Stimulated activated CD8-positive, alpha-beta memory T cell treated with anti-CD3 and anti-CD28 coated beads, Interleukin-4, amount 100 ng/mL, for 48 hours (primary cell): Measurements from ENCODE around the gene ZNF512B.
"Not testable (repeated sequence)": the region's sequence is repeated elsewhere in the genome, so short reads cannot be mapped to it uniquely, and the experiment has no call there.

Source experiments
- DNase-seq: peaks from one replicate; pipeline ENCODE4 v3.0.0-alpha.2; 2020

ZNF512B gene

DNA sequence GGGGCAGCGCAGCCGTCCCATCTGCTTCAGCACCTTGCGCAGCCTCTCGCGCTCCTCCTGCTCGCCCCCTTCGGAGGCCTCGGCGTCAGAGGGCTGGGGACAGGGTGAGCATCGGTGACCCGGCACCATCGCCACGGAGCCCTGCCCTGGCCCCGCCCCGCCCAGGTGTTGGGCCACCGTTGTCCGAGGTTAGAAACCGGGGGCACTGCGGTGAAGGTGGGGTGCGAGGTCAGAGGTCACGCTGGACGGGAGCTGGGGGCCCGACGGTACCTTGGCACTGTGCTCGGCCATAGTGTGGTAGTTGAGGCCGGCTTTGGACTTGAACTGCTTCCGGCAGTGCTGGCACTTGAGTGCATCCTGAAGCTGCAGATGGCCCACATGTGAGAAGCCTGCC lies 6.4 kb downstream of the ZNF512B start:
- DNase-seq: no peak

DNA sequence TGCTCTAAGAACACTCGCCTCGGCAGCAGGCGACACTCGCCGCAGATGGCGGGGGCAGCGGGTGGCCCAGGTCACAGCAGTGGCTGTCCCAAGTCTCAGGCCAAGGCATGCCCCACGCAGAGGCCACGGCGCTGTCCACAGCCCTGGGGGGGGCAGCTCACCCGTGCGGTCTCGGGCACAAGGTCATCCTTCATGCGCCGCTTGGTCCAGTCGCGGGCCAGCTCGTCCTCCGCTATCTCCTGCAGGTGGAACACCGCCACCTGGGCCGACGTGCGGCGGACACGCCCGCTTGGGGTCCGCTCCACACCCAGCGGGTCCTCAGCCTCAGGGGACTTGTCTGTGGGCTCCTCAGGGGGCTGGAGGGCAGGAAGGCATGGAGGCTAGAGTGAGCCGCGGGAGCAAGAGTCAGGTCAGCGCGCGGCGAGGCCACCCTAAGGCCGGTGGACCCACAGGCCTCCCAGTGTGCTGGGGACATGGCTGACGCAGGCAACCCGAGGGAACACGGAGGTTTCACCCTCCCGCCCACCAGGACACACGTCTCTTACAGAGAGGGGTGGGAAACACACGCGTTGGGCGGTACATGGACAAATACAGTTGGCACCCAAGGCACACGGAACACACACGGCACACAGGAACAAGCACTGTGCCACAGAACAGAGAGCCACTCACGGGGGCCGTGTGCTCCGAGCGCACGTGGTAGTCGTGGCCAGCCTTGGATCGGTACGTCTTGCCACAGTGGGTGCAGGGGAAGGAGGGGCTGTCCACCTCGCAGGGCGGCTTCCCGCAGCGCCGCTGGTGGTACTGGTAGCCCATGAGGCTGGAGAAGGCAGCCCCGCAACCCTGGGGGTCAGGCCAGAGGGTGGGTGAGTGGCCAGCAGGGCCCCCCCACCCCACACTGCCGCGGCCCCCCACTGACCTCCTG lies 7.0 kb downstream of the ZNF512B start:
- no peak for DNase-seq

DNA sequence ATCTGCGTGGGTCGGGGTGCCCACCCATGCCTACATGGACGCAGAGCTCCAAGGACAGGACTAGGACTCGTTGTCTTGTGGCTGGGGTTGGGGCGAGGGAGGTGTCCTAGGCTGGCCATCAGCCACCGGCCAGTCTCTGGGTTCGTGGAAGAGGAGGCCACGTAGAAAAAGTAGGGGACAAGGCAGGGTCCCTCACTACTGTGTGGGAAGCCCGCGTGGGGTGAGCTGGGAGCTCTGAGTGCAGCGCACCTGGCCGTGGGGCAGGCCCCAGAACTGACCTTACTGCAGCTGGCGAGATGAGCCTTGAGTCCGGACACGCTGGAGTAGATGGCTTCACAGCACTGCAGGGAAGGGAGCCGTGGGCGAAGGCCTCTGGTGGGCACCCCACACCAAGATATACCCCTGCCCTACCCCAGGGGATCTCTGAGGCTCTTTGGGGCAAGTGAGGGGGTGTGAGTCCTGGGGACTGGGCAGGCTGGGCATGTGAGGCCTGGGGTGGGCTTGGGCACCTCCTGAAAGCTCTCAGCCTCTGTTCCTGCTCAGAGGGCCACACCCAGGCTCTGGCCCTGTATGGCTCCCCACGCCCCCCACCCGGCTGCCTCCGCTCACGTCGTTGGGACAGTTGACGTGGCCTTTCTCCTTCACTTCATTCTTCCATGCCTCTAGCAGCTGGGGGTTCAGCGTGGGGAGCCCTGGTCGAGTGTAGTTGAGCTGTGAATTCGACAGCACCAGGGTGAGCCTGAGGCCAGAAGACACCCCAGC lies 7.9 kb downstream of the ZNF512B start:
- DNase-seq: no peak

DNA sequence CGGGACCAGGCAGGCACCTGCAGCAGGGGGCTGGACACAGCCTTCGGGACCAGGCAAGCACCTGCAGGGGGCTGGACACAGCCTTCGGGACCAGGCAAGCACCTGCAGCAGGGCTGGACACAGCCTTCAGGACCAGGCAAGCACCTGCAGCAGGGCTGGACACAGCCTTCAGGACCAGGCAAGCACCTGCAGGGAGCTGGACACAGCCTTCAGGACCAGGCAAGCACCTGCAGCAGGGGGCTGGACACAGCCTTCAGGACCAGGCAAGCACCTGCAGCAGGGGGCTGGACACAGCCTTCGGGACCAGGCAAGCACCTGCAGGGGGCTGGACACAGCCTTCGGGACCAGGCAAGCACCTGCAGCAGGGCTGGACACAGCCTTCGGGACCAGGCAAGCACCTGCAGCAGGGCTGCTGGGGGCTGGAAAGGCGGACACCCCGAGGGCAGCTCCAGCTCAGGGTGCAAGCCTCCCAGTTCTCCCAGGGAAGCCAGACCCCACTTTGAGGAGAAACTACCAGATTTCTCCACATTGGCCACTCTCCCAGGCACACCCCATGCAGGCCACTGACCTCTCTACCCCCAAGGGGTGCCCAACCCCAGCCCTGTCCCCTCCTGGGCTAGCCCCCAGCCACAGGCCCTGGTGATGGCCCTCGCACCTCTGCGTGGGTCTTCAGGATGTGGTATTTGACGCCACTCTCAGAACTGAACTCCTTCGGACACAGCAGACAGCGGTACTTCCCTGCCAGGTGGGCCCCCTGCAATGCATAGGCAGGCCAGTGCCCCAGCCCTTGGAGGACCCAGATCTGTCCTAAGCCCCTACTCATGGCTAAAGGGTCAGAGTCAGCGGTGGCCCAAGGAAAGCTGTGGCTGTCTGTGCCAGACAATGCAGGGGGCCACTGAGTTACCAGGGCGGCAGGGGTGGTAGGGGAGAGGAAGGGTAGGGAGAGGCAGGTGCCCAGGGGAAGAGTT lies 8.8 kb downstream of the ZNF512B start:
- DNase-seq: not testable (repeated sequence)

DNA sequence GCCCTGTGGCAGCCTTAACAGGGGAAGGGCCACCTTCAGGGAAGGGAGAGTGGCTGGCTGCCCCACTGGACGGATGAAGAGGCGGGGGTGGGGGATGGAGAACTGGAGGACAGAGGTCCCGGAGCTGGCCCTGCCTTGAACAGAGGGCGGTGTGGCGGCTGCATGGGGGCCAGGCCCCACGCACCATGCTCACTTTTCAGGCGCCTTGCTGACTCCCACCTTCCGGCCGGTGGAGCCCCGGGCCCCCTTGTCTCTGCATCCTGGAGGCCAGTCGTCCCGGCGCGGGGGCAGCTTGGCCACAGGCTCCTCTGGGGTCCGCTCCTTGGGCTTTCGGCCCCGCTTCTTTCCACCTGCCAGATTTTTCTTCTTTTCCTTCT lies 10.0 kb downstream of the ZNF512B start:
- no peak for DNase-seq

DNA sequence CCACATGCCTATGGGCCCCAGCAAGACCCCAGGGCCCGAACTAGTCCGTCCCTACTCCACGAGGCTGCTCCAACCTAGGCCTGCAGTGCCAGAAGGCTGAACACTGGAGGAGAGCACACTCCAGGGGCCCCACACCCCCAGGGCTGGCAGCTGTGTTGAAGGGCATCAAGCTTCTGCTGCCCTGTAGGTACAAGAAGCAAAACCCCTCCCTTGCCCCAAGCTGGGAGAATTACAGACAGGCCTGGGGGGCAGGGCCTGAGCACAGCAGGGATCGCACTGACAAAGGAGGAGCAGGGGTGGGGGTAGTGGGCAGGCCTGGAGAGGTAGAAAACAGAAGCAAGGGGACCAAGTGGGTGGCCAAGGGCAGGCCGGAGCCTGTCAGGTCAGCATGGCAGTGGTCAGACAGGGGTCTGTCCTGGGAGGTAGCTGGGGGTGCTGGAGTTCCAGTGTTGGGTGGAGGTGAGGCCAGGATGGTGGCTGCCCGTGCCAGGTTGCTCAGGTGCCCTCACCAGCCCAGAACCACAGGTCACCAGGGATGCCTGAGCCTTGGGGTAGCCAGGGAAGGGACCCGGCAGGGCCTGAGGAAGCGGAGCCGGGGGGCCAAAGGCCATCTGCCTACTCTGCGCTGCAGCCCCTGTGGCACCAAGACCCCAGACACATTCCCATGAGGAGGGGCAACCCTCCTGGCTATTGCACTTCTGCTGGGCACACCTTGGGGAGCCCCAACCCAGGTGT lies 10.6 kb downstream of the ZNF512B start:
- DNase-seq: no peak

DNA sequence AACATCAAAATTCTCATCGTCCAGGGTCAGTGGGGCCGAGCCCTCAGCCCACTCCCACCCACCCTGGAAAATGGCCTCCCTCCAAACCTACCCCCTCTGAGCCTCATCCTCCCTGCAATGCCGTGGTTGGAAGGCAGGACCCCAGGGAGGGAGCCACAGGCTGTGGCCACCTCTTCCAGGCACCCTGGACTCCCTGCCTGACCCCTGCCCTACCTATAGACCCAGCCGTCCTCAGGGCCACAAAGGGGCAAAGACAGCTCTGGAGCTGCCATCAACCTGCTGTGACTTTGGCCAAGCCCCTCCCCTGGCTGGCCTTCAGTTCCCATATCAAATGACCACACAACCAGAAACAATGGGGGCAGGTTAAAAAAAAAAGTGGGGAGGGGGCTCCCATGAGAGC lies 11.3 kb downstream of the ZNF512B start:
- no peak for DNase-seq

DNA sequence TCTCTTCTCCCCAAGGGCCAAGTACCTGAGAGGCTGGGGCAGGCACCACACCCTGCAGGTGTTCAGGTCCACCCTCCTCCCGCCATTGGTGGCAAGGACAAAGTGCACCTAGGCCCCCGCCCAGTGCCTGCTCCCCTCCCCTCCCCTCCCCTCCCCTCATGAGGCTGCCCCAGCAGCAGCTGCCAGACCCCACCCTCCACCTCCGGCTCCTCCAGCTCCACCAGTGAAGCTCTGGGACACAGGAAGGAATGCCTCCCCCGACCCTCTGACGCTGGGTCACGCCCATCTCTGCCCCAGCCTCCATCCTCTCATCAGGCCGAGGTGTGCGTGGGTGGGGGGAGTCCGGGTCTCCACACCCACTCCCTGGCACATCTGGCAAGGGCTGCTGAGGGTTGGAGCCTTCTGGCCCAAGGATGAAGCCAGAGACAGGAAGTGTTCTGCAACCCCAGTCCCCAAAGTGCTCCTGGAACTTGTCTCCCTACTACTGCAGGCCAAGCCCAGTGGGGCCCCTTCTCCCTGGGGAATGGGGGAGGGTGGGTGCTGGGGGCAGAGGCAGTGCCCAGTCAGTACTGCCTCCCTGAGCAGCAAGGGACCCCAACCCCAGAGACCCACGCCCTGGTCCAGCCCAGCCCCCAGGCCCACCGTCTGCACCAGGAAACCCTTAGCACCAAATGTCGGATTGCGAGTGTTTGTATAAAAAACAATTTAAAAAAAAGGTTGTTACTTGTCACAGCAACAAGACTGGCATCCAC lies 11.9 kb downstream of the ZNF512B start:
- peak; percentile 66 for DNase-seq

DNA sequence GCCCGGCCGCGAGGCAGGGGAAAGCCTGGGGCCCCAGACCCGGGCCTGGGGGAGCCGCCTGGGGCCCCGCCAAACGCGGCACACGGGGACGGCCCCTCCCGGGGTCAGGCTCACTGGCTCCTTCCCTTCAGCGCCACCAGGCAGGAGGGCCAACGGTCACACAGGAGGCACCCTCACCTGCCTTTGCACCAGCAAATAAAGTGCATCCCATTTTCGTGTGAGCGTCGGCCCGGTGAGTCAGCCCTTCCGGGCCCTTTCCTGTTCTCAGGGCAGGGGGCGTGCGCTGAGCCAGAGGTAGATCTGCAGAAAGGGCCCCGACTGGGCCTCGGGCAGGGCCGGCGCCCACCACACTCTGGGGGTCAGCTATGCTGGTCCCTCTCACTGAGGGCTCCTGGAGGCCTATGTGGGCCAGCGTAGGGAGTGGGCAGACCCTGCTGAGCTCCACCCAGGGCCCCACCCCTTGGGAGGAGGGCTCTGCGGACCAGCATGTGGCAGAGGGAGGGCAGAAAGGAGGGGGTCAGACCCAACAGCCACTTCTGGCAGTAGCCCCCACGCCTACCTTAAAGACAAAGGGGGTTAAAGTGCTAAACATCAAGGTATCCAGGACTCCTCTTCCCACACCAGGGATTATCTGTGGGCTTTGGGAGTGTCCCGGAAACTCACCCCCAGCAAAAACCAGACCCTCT lies 12.6 kb downstream of the ZNF512B start:
- peak; percentile 80 for DNase-seq

DNA sequence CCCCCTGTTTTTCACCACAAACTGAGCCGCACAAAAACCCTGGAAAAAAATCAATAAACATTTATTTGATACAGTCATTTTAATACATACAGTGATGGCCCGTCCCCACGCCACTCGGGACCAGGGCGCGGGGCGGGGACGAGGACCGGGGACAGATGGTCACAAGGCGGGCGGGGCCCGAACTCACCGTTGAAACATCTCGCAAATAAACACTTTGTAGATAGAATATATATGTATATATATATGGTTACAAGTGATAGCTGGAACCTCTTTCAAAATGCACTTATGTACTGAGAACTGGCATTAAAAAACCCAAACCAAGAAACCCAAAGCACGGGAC lies 13.1 kb downstream of the ZNF512B start:
- no peak for DNase-seq

DNA sequence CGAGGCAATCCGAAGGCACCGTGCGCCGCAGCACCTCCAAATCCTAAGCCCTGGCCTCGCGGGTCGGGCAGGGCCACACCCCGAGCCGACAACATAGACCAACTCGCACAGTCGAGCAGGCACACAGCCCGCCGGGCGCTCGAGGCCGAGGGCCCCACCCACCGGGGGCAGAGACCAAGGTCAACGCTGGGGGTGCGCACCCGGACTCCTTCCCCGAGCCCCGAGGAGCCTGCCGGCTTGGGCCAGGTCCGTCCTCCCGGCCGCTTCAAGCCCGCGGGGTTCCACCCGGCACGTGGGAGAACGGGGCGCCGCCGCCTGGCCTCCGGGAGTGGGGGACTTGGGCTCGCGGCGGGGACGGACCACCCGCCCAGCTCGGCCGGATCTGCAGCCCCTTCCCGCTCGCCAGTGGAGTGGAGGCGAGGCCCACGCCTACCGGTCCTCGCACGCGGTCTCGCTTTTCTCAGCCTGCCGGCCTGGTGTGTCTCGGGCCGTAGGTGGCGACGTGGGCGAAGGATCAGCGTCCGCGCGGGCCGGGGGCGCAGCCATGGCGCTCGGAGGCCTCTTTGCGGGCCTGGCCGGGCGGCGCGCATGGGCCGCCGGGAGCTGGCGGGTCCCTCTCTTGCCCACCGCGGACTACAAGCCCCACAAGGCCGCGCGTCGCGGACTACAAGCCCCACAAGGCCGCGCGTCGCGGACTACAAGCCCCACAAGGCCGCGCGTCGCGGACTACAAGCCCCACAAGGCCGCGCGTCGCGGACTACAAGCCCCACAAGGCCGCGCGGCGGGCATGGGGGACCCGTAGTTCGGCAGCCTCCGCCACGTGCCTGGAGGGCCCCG lies 13.7 kb downstream of the ZNF512B start, which contains the start of gene UCKL1:
TSS of gene UCKL1 (minus strand) at position 590 of the 837 bp plus-strand sequence. CDS start at position 546, 44 bp downstream.
- DNase-seq: peak; percentile 91

DNA sequence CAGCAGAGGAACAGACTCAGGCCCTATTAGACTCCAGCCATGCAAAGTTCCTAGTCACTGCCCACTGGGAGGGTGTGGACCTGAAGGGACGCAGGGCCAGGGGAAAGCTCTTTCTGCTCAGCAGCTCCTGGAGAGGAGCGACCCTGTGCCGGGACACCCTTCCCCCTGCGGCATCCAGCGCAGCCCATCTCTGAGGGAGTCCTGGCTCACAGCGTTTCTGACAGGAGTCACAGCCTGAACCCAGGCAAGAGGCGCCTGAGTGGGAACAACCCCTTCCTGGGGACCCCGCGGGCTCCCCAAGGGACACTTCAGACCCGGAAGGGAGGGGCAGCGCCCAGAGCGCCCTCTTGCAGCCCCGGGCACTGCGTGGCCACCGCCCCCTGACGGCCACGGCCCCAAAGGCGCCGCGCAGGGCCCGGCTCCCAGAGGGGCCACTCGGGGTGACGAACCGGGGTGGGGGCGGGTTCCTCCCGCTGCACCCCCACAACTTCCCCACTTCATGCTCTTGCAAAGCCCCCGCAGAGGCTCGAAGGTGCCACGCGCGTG lies 14.4 kb downstream of the ZNF512B start:
- no peak for DNase-seq

DNA sequence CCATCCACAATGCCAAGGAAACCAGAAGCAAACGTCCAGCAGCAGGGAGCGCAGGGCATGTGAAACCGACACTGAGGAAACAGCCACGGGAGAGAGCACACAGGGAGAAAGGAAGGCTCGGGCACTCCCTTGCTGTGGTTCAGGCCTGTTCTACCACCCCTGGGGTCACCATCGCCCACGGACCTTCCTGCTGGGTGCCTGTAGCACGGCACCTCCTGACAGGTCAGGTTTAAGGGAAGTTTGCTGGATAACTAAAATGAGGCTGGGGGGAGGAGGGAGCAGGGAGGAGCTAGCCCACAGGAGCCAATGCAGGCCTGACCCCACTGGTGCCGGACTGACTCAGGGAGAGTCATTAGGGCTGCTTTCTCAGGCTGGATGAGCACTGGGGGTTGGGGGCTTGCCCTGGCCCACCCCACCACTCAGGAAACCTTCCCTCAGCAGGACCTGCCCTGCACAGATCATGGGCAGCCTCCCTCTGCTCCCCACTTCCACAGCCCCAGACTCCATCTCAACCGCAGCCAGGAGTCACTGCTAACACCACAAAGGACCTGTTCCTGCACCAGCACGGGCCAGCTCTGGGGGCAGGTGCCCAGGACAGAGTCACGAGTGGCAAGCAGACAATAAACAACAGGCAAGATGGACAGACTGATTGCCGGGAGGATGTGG lies 15.8 kb downstream of the ZNF512B start:
- no peak for DNase-seq

DNA sequence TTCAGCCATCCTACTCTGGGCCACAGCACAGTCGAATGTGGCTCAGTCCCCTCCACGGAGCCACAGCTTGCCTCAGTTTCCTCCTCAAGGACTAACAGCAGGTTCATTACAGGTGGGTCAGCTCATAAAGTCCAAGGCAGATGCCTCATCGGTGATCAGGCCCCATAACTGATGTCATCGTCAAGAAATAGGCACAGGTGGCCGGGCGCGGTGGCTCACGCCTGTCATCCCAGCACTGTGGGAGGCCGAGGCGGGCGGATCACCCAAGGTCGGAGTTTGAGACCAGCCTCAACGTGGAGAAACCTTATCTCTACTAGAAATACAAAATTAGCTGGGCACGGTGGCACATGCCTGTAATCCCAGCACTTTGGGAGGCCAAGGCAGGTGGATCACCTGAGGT lies 17.0 kb downstream of the ZNF512B start:
- no peak for DNase-seq

DNA sequence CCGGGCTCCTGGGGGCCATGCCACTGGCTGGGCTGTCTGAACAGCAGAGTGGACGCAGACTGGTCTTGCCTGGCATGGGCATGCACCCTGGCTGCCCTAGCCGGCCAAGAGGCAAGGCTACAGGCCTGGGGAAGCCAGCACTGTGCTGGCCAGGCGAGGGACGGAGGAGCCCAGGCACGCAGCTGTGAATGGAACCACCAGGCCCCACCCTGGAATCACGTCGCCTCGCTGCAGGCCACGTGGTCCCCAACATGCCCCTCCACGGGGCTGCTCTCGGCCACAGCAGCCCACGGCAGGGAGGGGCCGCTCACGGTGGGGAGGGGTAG lies 17.6 kb downstream of the ZNF512B start:
- no peak for DNase-seq

DNA sequence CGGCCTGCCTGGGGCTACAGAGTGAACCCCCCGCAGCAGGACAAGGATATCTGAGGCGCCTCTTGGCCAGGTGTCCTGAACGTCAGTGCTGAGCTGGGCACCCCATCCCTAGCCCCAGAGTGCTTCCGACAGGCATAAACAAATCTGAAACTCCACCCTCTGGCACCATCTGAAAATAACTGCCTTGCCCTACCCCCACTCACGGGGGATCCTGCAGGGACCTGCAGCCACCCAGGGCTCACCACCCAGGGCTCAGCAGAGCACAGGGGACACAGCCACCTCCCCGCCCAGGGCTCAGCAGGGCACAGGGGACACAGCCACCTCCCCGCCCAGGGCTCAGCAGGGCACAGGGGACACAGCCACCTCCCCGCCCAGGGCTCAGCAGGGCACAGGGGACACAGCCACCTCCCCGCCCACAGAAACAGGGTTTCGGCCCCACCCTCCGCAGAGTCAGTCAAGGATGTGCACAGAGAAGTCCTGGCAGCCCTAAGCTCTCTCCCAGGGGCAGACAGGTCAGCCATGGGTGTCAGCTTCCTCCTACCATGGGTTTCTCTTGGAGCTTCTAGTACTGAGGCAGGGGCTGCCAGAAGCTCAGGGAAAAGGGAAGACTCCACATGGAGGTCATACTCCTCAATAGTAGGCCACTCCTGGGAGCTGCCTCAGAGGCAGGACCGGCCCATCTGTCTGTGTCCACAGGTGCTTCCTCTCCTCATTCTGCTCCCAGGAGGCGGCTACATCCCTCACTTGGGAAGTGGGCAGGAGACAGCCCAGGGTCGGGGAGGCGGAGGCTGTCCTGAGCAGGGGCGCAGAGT lies 18.1 kb downstream of the ZNF512B start:
- DNase-seq: no peak

DNA sequence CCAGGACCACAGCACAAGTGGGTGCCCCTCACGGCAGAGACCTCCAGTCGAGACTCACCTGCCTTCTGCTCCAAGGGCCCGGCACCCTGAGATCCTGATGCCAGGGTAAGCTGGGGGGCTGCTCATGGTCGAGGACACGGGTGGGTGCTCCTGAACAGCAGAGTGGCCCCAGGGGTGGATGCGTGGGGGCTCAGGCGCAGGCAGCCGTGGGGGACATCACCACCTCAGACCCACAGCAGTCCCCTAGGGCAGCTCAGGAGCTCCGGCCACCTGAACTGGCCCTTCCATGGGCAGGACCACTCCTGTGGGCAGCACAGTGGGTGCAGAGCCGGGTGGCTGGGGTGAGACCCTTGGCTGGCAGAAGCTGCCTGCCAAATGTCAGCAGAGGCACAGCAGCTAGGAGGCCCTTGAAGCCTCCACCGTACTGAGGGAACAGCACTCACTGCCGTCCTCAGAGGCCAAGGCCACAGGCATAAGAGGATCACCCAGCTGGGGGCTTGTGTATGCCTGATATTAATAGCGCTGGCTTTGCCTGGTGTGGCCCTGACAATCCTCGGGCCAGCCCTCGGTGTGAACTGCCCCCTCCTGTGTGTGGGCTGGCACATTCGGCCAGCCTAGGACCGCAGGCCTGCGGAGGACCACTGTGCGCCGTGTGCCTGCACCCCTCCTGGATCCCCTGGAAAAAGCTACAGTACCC lies 18.9 kb downstream of the ZNF512B start:
- no peak for DNase-seq
